SU-DHL-6 (cell line): Measurements from ENCODE around the gene TRIM5.

Experiments
- EZH2phosphoT487 ChIP-seq: fragments of 200-600 bp; sonication (generic), shearing (Covaris generic); conservative IDR thresholded peaks from 2 replicates; pipeline ENCODE4 v1.6.1; 2018; ENCODE audit warnings: mild to moderate bottlenecking, antibody characterized with exemption, low read length, moderate library complexity, mixed read lengths
- TF ChIP-seq, protein P1 (sequence below): fragments of 200-600 bp; sonication (generic); IDR thresholded peaks from one replicate; pipeline ENCODE4 v1.5.1; 2017; ENCODE audit warnings: antibody characterized with exemption, mild to moderate bottlenecking, low read length, moderate library complexity; ENCODE audit not compliant: insufficient read depth, poor library complexity, severe bottlenecking

DNA sequence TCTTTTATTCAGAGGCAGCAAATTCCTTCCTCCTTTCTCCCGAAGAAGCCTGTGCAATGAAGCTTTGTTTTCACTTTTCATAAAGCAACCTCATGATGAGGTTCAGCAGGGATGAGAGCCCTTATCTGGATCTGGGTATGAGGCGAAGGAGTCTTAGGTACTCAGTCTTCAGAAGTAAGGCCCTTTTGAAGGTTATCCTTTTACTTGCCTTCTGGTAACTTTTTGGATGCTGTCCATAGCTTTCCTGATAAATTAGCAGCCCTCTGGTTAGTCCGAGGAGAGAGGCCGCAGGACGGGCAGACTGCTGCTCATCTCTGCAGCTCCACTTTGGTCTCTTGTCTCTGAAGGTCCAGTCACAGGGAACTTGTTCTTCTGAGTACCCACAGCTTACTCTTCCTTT, 5.9 kb upstream of the TRIM5 start:
- TF ChIP-seq, protein P1, sequence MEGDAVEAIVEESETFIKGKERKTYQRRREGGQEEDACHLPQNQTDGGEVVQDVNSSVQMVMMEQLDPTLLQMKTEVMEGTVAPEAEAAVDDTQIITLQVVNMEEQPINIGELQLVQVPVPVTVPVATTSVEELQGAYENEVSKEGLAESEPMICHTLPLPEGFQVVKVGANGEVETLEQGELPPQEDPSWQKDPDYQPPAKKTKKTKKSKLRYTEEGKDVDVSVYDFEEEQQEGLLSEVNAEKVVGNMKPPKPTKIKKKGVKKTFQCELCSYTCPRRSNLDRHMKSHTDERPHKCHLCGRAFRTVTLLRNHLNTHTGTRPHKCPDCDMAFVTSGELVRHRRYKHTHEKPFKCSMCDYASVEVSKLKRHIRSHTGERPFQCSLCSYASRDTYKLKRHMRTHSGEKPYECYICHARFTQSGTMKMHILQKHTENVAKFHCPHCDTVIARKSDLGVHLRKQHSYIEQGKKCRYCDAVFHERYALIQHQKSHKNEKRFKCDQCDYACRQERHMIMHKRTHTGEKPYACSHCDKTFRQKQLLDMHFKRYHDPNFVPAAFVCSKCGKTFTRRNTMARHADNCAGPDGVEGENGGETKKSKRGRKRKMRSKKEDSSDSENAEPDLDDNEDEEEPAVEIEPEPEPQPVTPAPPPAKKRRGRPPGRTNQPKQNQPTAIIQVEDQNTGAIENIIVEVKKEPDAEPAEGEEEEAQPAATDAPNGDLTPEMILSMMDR: no peak
- TF ChIP-seq EZH2phosphoT487: no peak
